ENCODE results near the gene LGSN.
"Not testable (repeated sequence)": the region's sequence is repeated elsewhere in the genome, so short reads cannot be mapped to it uniquely, and the experiment has no call there.

LGSN gene

DNA sequence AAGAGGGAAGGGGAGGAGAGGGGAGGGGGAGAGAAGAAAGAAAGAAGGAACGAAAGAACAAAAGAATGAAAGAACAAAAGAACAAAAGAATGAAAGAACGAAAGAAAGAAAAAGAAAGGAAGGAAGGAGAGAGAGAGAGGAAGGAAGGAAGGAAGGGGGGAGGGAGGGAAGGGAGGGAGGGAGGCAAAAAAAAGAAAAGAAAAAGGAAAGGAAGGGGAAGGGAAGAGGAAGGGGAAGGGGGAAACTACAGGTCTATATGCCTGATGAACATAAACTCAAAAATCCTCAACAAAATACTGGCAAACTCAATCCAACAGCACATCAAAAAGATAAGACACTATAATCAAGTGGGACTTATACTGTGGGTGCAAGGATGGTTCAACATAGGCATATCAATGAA, 13.7 kb upstream of the LGSN start:
- H3K36me3 Mint-ChIP-seq (ENCODE audit: low read depth), result no peaks in the 10 kb centered on the region
- H3K4me3 Mint-ChIP-seq, result no peak overlapping the region
- H3K27me3 Mint-ChIP-seq (ENCODE audit: low read depth, poor library complexity), result no peaks in the 10 kb centered on the region
- DNase-seq, result no peak
- H3K27ac Mint-ChIP-seq, result no peak overlapping the region
- TF ChIP-seq, protein P1, sequence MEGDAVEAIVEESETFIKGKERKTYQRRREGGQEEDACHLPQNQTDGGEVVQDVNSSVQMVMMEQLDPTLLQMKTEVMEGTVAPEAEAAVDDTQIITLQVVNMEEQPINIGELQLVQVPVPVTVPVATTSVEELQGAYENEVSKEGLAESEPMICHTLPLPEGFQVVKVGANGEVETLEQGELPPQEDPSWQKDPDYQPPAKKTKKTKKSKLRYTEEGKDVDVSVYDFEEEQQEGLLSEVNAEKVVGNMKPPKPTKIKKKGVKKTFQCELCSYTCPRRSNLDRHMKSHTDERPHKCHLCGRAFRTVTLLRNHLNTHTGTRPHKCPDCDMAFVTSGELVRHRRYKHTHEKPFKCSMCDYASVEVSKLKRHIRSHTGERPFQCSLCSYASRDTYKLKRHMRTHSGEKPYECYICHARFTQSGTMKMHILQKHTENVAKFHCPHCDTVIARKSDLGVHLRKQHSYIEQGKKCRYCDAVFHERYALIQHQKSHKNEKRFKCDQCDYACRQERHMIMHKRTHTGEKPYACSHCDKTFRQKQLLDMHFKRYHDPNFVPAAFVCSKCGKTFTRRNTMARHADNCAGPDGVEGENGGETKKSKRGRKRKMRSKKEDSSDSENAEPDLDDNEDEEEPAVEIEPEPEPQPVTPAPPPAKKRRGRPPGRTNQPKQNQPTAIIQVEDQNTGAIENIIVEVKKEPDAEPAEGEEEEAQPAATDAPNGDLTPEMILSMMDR (IDR thresholded peaks at IDR 0.05), result no peak
- H3K4me1 Mint-ChIP-seq, result no peaks in the 10 kb centered on the region
- H3K9me3 Mint-ChIP-seq, result peaks cover 7% of the 10 kb centered on the region

DNA sequence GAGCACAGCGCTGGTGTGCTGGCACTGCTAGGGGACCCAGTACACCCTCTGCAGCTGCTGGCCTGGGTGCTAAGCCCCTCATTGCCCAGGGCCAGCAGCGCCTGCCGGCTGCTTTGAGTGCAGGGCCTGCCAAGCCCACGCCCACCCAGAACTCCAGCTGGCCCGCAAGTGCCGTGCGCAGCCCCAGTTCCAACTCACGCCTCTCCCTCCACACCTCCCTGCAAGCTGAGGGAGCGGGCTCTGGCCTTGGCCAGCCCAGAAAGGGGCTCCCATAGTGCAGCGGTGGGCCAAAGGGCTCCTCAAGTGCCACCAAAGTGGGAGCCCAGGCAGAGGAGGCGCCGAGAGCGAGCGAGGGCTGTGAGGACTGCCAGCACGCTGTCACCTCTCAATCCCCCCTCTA, 6.8 kb upstream of the LGSN start:
- H3K27me3 Mint-ChIP-seq (ENCODE audit: low read depth, poor library complexity); H3K27ac Mint-ChIP-seq; H3K4me1 Mint-ChIP-seq; H3K36me3 Mint-ChIP-seq (ENCODE audit: low read depth); H3K4me3 Mint-ChIP-seq; DNase-seq: not testable (repeated sequence)
- peaks cover 24% of the 10 kb centered on the region for H3K9me3 Mint-ChIP-seq

DNA sequence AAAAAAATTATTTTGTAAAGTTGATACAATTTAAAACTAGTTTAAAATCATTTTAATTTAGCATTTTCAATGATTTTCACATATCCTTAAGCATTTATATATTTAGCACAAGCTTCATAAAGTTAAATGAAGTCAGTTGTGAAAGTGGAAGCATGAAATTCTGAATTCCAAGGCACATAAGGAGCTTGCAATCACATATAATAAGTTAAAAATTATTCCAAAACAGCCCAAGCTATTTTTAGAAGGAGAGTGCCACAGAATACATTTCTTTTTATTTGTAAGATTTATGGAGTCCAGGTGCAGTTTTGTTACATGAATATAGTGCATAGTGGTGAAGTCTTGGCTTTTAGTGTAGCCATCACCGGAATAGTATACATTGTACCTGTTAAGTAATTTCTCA, 3.2 kb upstream of the LGSN start:
- Mint-ChIP-seq H3K27ac (no peak overlapping the region), H3K4me1 (no peaks in the 10 kb centered on the region), H3K36me3 (ENCODE audit: low read depth) (no peaks in the 10 kb centered on the region), H3K4me3 (no peak overlapping the region), H3K27me3 (ENCODE audit: low read depth, poor library complexity) (no peaks in the 10 kb centered on the region), H3K9me3 (peaks cover 24% of the 10 kb centered on the region)
- no peak for DNase-seq
- TF ChIP-seq, protein P1 (IDR thresholded peaks at IDR 0.05), result no peak

DNA sequence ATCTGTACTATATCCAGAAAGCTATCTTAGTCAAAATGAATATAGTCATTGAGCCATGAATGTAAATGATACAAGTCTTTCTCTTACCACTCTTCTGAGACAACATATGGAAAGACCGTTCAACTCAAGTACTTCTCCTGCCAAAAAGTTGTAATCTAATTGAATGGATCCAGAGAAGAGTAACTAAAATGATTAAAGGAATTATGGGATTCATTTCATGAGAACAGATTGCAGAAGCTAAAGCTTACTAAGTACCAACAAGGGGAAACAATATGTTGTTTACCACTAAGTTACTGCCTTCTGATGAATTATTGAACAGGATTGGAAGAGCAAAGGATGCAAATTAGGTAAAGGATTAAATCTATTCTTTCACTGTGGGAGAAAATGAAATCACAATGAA, 2.0 kb upstream of the LGSN start:
- H3K4me1 Mint-ChIP-seq, result no peaks in the 10 kb centered on the region
- TF ChIP-seq, protein P1 (IDR thresholded peaks at IDR 0.05), result no peak
- peaks cover 13% of the 10 kb centered on the region for H3K9me3 Mint-ChIP-seq
- H3K27me3 Mint-ChIP-seq (ENCODE audit: low read depth, poor library complexity), result no peaks in the 10 kb centered on the region
- DNase-seq, result no peak
- no peak overlapping the region for H3K4me3 Mint-ChIP-seq
- no peak overlapping the region for H3K27ac Mint-ChIP-seq
- H3K36me3 Mint-ChIP-seq (ENCODE audit: low read depth), result no peaks in the 10 kb centered on the region

DNA sequence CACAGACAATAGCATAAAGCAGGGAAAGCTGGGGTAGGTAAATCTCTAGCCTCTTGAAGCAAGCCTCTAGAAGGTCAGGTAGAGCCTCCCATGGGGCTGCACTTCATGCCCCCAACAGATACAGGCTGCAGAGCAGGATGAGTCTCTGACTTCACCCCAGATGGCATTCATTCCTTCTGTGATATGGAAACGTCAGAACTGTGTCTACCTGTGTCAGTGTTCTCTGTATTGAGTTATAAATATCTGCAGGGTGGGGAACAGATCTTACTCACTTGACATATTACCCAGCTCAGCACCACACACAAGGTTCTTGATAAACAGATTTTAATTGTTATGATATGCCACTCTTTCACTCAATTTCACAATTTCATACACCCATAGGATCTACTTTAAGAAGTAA, 2.1 kb downstream of the LGSN start:
- Mint-ChIP-seq H3K36me3 (ENCODE audit: low read depth) (no peaks in the 10 kb centered on the region), H3K9me3 (no peaks in the 10 kb centered on the region), H3K4me1 (no peaks in the 10 kb centered on the region), H3K4me3 (no peak overlapping the region), H3K27ac (no peak overlapping the region), H3K27me3 (ENCODE audit: low read depth, poor library complexity) (no peaks in the 10 kb centered on the region)
- DNase-seq, result no peak
- TF ChIP-seq, protein P1 (IDR thresholded peaks at IDR 0.05), result no peak

DNA sequence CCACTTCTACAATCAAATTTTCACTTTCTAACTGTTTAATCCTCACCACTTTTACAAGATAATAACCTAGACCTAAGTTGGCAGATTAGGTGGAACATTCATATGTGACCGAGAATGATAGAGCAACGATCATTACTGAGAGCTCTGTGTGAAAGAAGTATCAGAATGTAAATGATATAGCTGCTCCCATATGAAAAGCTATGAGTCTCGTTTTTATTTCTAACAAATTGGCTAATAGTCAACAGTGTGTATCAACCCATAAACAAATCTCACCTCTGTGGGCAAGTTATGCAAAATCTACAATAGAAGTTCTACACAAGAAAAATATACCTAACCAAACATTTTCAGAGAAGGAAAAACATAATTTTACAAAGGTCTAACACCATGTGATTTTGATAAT, 3.7 kb downstream of the LGSN start:
- Mint-ChIP-seq H3K27ac (no peak overlapping the region), H3K27me3 (ENCODE audit: low read depth, poor library complexity) (no peaks in the 10 kb centered on the region), H3K9me3 (no peaks in the 10 kb centered on the region), H3K4me1 (no peaks in the 10 kb centered on the region), H3K4me3 (no peak overlapping the region), H3K36me3 (ENCODE audit: low read depth) (no peaks in the 10 kb centered on the region)
- no peak for DNase-seq
- TF ChIP-seq, protein P1 (IDR thresholded peaks at IDR 0.05), result no peak

Measured in nephron progenitor cell (in vitro differentiated cells).